HL-60 (cell line): ENCODE measurements around the gene ARSD.

Experiments used
- GABPA ChIP-seq: IDR thresholded peaks from 2 replicates; pipeline ENCODE4 v1.6.1; 2012; ENCODE audit warnings: low read depth
- POLR2AphosphoS5 ChIP-seq: IDR thresholded peaks from 2 replicates; pipeline ENCODE4 v1.6.1; 2012; ENCODE audit warnings: low read depth
- SPI1 ChIP-seq: IDR thresholded peaks from 2 replicates; pipeline ENCODE4 v1.6.1; 2012; ENCODE audit warnings: low read depth, mild to moderate bottlenecking, borderline replicate concordance
- TF ChIP-seq, protein P1 (sequence below): IDR thresholded peaks from one replicate; pipeline ENCODE4 v1.5.1; 2011; ENCODE audit warnings: low read length, control low read depth, inconsistent platforms; ENCODE audit not compliant: insufficient read depth

DNA sequence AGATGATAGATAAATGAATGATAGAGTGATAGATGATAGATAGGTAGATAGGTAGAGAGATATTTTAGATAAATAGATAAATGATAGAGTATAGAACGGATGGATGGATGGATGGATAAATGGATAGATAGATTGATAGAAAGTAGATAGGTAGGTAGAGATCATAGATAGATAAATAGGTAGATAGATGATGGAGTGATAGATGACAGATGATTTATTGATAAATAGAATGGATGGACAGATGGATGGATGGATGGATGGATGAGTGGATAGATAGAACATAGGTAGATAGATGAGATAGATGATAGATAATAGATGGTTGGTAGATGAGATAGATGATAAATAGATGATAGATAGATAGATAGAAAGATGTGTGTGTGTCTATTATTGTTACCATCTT is 49.5 kb downstream of the ARSD start:
- TF ChIP-seq, protein P1, sequence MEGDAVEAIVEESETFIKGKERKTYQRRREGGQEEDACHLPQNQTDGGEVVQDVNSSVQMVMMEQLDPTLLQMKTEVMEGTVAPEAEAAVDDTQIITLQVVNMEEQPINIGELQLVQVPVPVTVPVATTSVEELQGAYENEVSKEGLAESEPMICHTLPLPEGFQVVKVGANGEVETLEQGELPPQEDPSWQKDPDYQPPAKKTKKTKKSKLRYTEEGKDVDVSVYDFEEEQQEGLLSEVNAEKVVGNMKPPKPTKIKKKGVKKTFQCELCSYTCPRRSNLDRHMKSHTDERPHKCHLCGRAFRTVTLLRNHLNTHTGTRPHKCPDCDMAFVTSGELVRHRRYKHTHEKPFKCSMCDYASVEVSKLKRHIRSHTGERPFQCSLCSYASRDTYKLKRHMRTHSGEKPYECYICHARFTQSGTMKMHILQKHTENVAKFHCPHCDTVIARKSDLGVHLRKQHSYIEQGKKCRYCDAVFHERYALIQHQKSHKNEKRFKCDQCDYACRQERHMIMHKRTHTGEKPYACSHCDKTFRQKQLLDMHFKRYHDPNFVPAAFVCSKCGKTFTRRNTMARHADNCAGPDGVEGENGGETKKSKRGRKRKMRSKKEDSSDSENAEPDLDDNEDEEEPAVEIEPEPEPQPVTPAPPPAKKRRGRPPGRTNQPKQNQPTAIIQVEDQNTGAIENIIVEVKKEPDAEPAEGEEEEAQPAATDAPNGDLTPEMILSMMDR, result no peak
- TF ChIP-seq GABPA, result no peak
- no peak for TF ChIP-seq POLR2AphosphoS5
- no peak for TF ChIP-seq SPI1
